HepG2 (cell line): ENCODE measurements around the gene FERMT2. TPM values are rescaled to one million over a fixed set of nuclear protein-coding genes. Genes with fewer than 3 reads are reported as not detected.

Experiments used
- ATF7 ChIP-seq, 2 experiments: fragments of 450-650 bp in 1 of 2; sonication (generic) in 1 of 2; formaldehyde crosslinking in 1 of 2; IDR thresholded peaks; 2 replicates each; pipeline versions ENCODE4 v1.4.0 to v1.6.1; 2016 to 2020; ENCODE audit warnings: antibody characterized with exemption in 1 of 2, mild to moderate bottlenecking in 1 of 2, missing genetic modification reagents in 1 of 2
- CEBPZ ChIP-seq: IDR thresholded peaks from 2 replicates; pipeline ENCODE4 v1.6.1; 2012; ENCODE audit warnings: low read length, improper control_type of control experiment
- ISX ChIP-seq: sonication (generic); formaldehyde crosslinking; conservative IDR thresholded peaks from 2 replicates; pipeline ENCODE4 v1.5.0; 2020; ENCODE audit warnings: missing genetic modification reagents
- JUN ChIP-seq: sonication (generic); formaldehyde crosslinking; IDR thresholded peaks from 2 replicates; pipeline ENCODE4 v1.4.0; 2020; ENCODE audit warnings: mild to moderate bottlenecking, missing genetic modification reagents
- MAF1 ChIP-seq: sonication (generic); formaldehyde crosslinking; IDR thresholded peaks from 2 replicates; pipeline ENCODE4 v1.5.0; 2020; ENCODE audit warnings: missing genetic modification reagents, borderline replicate concordance
- MAFG ChIP-seq: sonication (generic); formaldehyde crosslinking; IDR thresholded peaks from 2 replicates; pipeline ENCODE4 v1.5.1; 2020; ENCODE audit warnings: mild to moderate bottlenecking, missing genetic modification reagents
- MBNL3 ChIP-seq: fragments of 250-450 bp; sonication (Bioruptor Pico); conservative IDR thresholded peaks from 2 replicates; pipeline ENCODE4 v1.8.0; 2022; ENCODE audit warnings: mild to moderate bottlenecking, inconsistent platforms
- MXD3 ChIP-seq: IDR thresholded peaks from 2 replicates; pipeline ENCODE4 v1.6.1; 2016; ENCODE audit warnings: mild to moderate bottlenecking, missing biosample characterization, missing genetic modification reagents
- PAXIP1 ChIP-seq: sonication (generic); formaldehyde crosslinking; conservative IDR thresholded peaks from 2 replicates; pipeline ENCODE4 v1.4.0; 2020; ENCODE audit warnings: mild to moderate bottlenecking, missing genetic modification reagents, moderate library complexity
- RELA ChIP-seq: sonication (generic); formaldehyde crosslinking; IDR thresholded peaks from 2 replicates; pipeline ENCODE4 v1.4.0; 2020; ENCODE audit warnings: missing genetic modification reagents
- SMYD3 ChIP-seq: sonication (generic); formaldehyde crosslinking; IDR thresholded peaks from 2 replicates; pipeline ENCODE4 v1.8.1; 2023; ENCODE audit warnings: mild to moderate bottlenecking, missing genetic modification reagents
- TEF ChIP-seq: sonication (generic); formaldehyde crosslinking; IDR thresholded peaks from 2 replicates; pipeline ENCODE4 v1.5.0; 2020; ENCODE audit warnings: missing genetic modification reagents
- U2AF2 ChIP-seq: fragments of 200-400 bp; formaldehyde crosslinking; IDR thresholded peaks from 2 replicates; pipeline ENCODE4 v1.6.1; 2017; ENCODE audit warnings: low read depth, mild to moderate bottlenecking, low read length
- YEATS4 ChIP-seq: sonication (generic); formaldehyde crosslinking; IDR thresholded peaks from 2 replicates; pipeline ENCODE4 v1.4.0; 2020; ENCODE audit warnings: missing genetic modification reagents, borderline replicate concordance
- ZBTB4 ChIP-seq: sonication (generic); formaldehyde crosslinking; IDR thresholded peaks from 2 replicates; pipeline ENCODE4 v1.4.0; 2020; ENCODE audit warnings: missing genetic modification reagents, mild to moderate bottlenecking, borderline replicate concordance
- ZNF484 ChIP-seq: sonication (generic); formaldehyde crosslinking; IDR thresholded peaks from 2 replicates; pipeline ENCODE4 v1.5.1; 2020; ENCODE audit warnings: mild to moderate bottlenecking, low read depth, missing genetic modification reagents, borderline replicate concordance
- ZNF557 ChIP-seq: sonication (generic); formaldehyde crosslinking; IDR thresholded peaks from 2 replicates; pipeline ENCODE4 v1.4.0; 2020; ENCODE audit warnings: missing genetic modification reagents
- polyA plus RNA-seq, 8 experiments: library from polyadenylated mRNA; depleted of rRNA in 3 of 8; stranded (reverse) in 7 of 8; unstranded in 1 of 8; fragments of >200 nt; fragmentation: Illumina TruSeq in 4 of 8; extraction: Trizol in 4 of 8; gene quantifications; 2 replicates each; pipeline versions ENCODE4 v1.2.1 to v1.2.3, GENCODE V29; 2011 to 2016; ENCODE audit warnings: low read depth in 4 of 8, missing spikeins in 1 of 8, mixed read lengths in 1 of 8; ENCODE audit not compliant: insufficient read depth in 1 of 8
- total RNA-seq, 5 experiments: library from RNA; depleted of rRNA; stranded (reverse); fragments of >200 nt; fragmentation: Illumina TruSeq; extraction: Trizol; gene quantifications; 2 replicates each; pipeline ENCODE4 v1.2.3, GENCODE V29; 2016; ENCODE audit warnings: low read depth in 1 of 5

Gene FERMT2
- total and polyA plus RNA-seq, 2 of the 13 experiments (the other 11 are each of a cell fraction or from before 2014, with no cell fraction given): 36.2 to 60.4 TPM

- TF ChIP-seq MBNL3: no peak
- no peak for TF ChIP-seq ATF7 (IDR thresholded peaks at IDR 0.05)
- no peak for TF ChIP-seq ATF7 (CRISPR knock-in tag; IDR thresholded peaks at IDR 0.05)
- no peak for TF ChIP-seq ZNF484 (CRISPR knock-in tag)
- peak; percentile 21; the same call in 1 of the 2 replicates for TF ChIP-seq PAXIP1
- TF ChIP-seq ZNF557 (CRISPR knock-in tag): no peak
- TF ChIP-seq ISX: no peak
- no peak for TF ChIP-seq RELA
- TF ChIP-seq ZBTB4 (CRISPR knock-in tag): no peak
- TF ChIP-seq MAFG (CRISPR knock-in tag): no peak
- TF ChIP-seq SMYD3 (CRISPR knock-in tag): 0 out of 2 replicates have a peak, but pooled peaks have one; percentile 18
- TF ChIP-seq MAF1 (CRISPR knock-in tag): no peak
- peak; percentile 86; the same call in 1 of the 2 replicates for TF ChIP-seq YEATS4
- TF ChIP-seq U2AF2: no peak
- peak; percentile 51; the same call in 1 of the 2 replicates for TF ChIP-seq MXD3 (CRISPR knock-in tag)
- no peak for TF ChIP-seq TEF (CRISPR knock-in tag)
- TF ChIP-seq CEBPZ: no peak
- no peak for TF ChIP-seq JUN
Measured at GRCh38 chr14:52950898-52951680, at the start of gene FERMT2 (continued).
